HepG2 (cell line): ENCODE results near the gene OPTN. TPM values are rescaled to one million over a fixed set of nuclear protein-coding genes. Genes with fewer than 3 reads are reported as not detected.

ENCODE experiments used
- ARNTL ChIP-seq: sonication (generic); formaldehyde crosslinking; IDR thresholded peaks from 2 replicates; pipeline ENCODE4 v1.4.0; 2020; ENCODE audit warnings: mild to moderate bottlenecking, missing genetic modification reagents
- CENPT ChIP-seq: sonication (generic); formaldehyde crosslinking; IDR thresholded peaks from 2 replicates; pipeline ENCODE4 v1.8.0; 2022; ENCODE audit warnings: low read depth, mild to moderate bottlenecking, moderate library complexity, missing genetic modification reagents
- CHCHD3 ChIP-seq: sonication (generic); formaldehyde crosslinking; IDR thresholded peaks from 2 replicates; pipeline ENCODE4 v1.8.0; 2022; ENCODE audit warnings: mild to moderate bottlenecking, missing genetic modification reagents, moderate library complexity
- ETV5 ChIP-seq: IDR thresholded peaks from 2 replicates; pipeline ENCODE4 v1.6.1; 2018; ENCODE audit warnings: missing biosample characterization, missing genetic modification reagents, inconsistent platforms, borderline replicate concordance
- ETV6 ChIP-seq: sonication (generic); formaldehyde crosslinking; conservative IDR thresholded peaks from 2 replicates; pipeline ENCODE4 v1.4.0; 2020; ENCODE audit warnings: missing genetic modification reagents
- GATAD2A ChIP-seq: IDR thresholded peaks from 2 replicates; pipeline ENCODE4 v1.6.1; 2016
- KAT8 ChIP-seq: IDR thresholded peaks from 2 replicates; pipeline ENCODE4 v1.6.1; 2016; ENCODE audit warnings: missing genetic modification reagents, missing compliant biosample characterization
- MAFG ChIP-seq: sonication (generic); formaldehyde crosslinking; IDR thresholded peaks from 2 replicates; pipeline ENCODE4 v1.5.1; 2020; ENCODE audit warnings: mild to moderate bottlenecking, missing genetic modification reagents
- MTF2 ChIP-seq: sonication (generic); formaldehyde crosslinking; IDR thresholded peaks from 2 replicates; pipeline ENCODE4 v1.5.0; 2020; ENCODE audit warnings: missing genetic modification reagents, borderline replicate concordance
- MZF1 ChIP-seq: sonication (generic); formaldehyde crosslinking; IDR thresholded peaks from 2 replicates; pipeline ENCODE4 v1.8.1; 2023; ENCODE audit warnings: mild to moderate bottlenecking, missing genetic modification reagents, borderline replicate concordance
- NFKB2 ChIP-seq: sonication (generic); formaldehyde crosslinking; IDR thresholded peaks from 2 replicates; pipeline ENCODE4 v1.4.0; 2020; ENCODE audit warnings: missing genetic modification reagents, borderline replicate concordance
- SNAI1 ChIP-seq: sonication (generic); formaldehyde crosslinking; IDR thresholded peaks from 2 replicates; pipeline ENCODE4 v1.5.0; 2020; ENCODE audit warnings: mild to moderate bottlenecking, missing genetic modification reagents, borderline replicate concordance
- SUZ12 ChIP-seq: fragments of 150-350 bp; IDR thresholded peaks from 2 replicates; pipeline ENCODE4 v1.6.1; 2014; ENCODE audit warnings: low read depth, low read length
- THAP11 ChIP-seq: IDR thresholded peaks from 2 replicates; pipeline ENCODE4 v1.6.1; 2016; ENCODE audit warnings: missing biosample characterization, missing genetic modification reagents
- ZFP41 ChIP-seq: sonication (generic); formaldehyde crosslinking; IDR thresholded peaks from 2 replicates; pipeline ENCODE4 v1.4.0; 2020; ENCODE audit warnings: mild to moderate bottlenecking, missing genetic modification reagents, borderline replicate concordance
- ZNF251 ChIP-seq: sonication (generic); formaldehyde crosslinking; IDR thresholded peaks from 2 replicates; pipeline ENCODE4 v1.9.0; 2021; ENCODE audit warnings: mild to moderate bottlenecking, missing genetic modification reagents
- ZNF329 ChIP-seq: sonication (generic); formaldehyde crosslinking; IDR thresholded peaks from 2 replicates; pipeline ENCODE4 v1.9.0; 2021; ENCODE audit warnings: low read depth, mild to moderate bottlenecking, missing genetic modification reagents
- ZNF572 ChIP-seq: sonication (generic); formaldehyde crosslinking; IDR thresholded peaks from 2 replicates; pipeline ENCODE4 v1.5.1; 2020; ENCODE audit warnings: mild to moderate bottlenecking, missing genetic modification reagents
- polyA plus RNA-seq, 8 experiments: library from polyadenylated mRNA; depleted of rRNA in 3 of 8; stranded (reverse) in 7 of 8; unstranded in 1 of 8; fragments of >200 nt; fragmentation: Illumina TruSeq in 4 of 8; extraction: Trizol in 4 of 8; gene quantifications; 2 replicates each; pipeline versions ENCODE4 v1.2.1 to v1.2.3, GENCODE V29; 2011 to 2016; ENCODE audit warnings: low read depth in 4 of 8, missing spikeins in 1 of 8, mixed read lengths in 1 of 8; ENCODE audit not compliant: insufficient read depth in 1 of 8
- total RNA-seq, 5 experiments: library from RNA; depleted of rRNA; stranded (reverse); fragments of >200 nt; fragmentation: Illumina TruSeq; extraction: Trizol; gene quantifications; 2 replicates each; pipeline ENCODE4 v1.2.3, GENCODE V29; 2016; ENCODE audit warnings: low read depth in 1 of 5
- TF ChIP-seq, protein P1 (sequence below): sonication (generic); formaldehyde crosslinking; IDR thresholded peaks from 2 replicates; pipeline ENCODE4 v1.4.0; 2020; ENCODE audit warnings: missing genetic modification reagents
- TF ChIP-seq, protein P2 (sequence below): sonication (generic); formaldehyde crosslinking; conservative IDR thresholded peaks from 2 replicates; pipeline ENCODE4 v1.4.0; 2020; ENCODE audit warnings: missing genetic modification reagents
- TF ChIP-seq, protein P3 (sequence below): sonication (generic); formaldehyde crosslinking; IDR thresholded peaks from 2 replicates; pipeline ENCODE4 v1.4.0; 2020; ENCODE audit warnings: missing genetic modification reagents

Gene OPTN
- total and polyA plus RNA-seq, 2 of the 13 experiments (the other 11 are each of a cell fraction or from before 2014, with no cell fraction given): 13.4 to 46.6 TPM

DNA sequence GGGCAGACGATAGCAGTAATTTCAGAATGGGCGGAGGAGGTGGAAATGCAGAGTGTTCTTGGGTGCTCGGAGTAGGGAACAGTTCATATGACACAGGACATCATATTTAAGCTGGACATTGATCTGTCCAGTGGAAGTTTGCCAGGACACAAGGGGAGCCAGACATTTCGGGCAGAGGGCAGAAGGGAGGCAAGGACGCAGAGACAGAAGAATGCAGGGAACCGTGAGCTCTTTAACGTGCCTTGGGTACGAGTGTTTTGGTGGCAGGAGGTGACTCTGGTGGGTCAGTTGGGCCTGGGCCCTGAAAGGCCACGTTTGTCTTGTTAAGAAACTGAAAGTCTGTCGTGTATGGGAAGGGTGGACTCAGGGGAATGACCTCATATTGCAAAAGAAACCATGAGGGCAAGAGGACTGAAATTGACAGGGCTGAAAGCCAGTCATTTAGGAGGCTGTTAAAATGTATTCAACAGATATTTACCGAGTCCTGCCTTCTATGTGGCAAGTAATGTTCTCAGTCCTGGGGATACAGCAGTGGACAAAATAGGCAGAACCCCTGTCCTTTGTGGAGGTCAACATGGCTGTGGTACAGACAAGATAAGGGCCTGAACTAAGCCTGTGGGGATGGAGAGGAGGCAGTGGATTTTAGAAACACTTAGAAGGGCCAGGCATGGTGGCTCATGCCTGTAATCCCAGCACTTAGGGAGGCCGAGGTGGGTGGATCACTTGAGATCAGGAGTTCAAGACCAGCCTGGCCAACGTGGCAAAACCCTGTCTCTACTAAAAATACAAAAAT, 2.2 kb downstream of the OPTN start (continued):
- TF ChIP-seq, protein P1, sequence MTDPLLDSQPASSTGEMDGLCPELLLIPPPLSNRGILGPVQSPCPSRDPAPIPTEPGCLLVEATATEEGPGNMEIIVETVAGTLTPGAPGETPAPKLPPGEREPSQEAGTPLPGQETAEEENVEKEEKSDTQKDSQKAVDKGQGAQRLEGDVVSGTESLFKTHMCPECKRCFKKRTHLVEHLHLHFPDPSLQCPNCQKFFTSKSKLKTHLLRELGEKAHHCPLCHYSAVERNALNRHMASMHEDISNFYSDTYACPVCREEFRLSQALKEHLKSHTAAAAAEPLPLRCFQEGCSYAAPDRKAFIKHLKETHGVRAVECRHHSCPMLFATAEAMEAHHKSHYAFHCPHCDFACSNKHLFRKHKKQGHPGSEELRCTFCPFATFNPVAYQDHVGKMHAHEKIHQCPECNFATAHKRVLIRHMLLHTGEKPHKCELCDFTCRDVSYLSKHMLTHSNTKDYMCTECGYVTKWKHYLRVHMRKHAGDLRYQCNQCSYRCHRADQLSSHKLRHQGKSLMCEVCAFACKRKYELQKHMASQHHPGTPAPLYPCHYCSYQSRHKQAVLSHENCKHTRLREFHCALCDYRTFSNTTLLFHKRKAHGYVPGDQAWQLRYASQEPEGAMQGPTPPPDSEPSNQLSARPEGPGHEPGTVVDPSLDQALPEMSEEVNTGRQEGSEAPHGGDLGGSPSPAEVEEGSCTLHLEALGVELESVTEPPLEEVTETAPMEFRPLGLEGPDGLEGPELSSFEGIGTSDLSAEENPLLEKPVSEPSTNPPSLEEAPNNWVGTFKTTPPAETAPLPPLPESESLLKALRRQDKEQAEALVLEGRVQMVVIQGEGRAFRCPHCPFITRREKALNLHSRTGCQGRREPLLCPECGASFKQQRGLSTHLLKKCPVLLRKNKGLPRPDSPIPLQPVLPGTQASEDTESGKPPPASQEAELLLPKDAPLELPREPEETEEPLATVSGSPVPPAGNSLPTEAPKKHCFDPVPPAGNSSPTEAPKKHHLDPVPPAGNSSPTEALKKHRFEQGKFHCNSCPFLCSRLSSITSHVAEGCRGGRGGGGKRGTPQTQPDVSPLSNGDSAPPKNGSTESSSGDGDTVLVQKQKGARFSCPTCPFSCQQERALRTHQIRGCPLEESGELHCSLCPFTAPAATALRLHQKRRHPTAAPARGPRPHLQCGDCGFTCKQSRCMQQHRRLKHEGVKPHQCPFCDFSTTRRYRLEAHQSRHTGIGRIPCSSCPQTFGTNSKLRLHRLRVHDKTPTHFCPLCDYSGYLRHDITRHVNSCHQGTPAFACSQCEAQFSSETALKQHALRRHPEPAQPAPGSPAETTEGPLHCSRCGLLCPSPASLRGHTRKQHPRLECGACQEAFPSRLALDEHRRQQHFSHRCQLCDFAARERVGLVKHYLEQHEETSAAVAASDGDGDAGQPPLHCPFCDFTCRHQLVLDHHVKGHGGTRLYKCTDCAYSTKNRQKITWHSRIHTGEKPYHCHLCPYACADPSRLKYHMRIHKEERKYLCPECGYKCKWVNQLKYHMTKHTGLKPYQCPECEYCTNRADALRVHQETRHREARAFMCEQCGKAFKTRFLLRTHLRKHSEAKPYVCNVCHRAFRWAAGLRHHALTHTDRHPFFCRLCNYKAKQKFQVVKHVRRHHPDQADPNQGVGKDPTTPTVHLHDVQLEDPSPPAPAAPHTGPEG (CRISPR knock-in tag): no peak
- no peak for TF ChIP-seq SNAI1 (CRISPR knock-in tag)
- TF ChIP-seq, protein P2, sequence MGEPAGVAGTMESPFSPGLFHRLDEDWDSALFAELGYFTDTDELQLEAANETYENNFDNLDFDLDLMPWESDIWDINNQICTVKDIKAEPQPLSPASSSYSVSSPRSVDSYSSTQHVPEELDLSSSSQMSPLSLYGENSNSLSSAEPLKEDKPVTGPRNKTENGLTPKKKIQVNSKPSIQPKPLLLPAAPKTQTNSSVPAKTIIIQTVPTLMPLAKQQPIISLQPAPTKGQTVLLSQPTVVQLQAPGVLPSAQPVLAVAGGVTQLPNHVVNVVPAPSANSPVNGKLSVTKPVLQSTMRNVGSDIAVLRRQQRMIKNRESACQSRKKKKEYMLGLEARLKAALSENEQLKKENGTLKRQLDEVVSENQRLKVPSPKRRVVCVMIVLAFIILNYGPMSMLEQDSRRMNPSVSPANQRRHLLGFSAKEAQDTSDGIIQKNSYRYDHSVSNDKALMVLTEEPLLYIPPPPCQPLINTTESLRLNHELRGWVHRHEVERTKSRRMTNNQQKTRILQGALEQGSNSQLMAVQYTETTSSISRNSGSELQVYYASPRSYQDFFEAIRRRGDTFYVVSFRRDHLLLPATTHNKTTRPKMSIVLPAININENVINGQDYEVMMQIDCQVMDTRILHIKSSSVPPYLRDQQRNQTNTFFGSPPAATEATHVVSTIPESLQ (CRISPR knock-in tag): no peak
- TF ChIP-seq ZNF329 (CRISPR knock-in tag): no peak
- no peak for TF ChIP-seq ZNF251 (CRISPR knock-in tag)
- TF ChIP-seq MTF2 (CRISPR knock-in tag): peak; percentile 57; the same call in 1 of the 2 replicates
- no peak for TF ChIP-seq ZFP41
- TF ChIP-seq GATAD2A (CRISPR knock-in tag): peak; percentile 26; the same call in 1 of the 2 replicates
- no peak for TF ChIP-seq ARNTL (CRISPR knock-in tag)
- no peak for TF ChIP-seq KAT8
- TF ChIP-seq MAFG (CRISPR knock-in tag): no peak
- no peak for TF ChIP-seq ETV5 (CRISPR knock-in tag)
- TF ChIP-seq ETV6: no peak
- TF ChIP-seq THAP11 (CRISPR knock-in tag): peak; percentile 35; the same call in 1 of the 2 replicates
- TF ChIP-seq CHCHD3: no peak
- no peak for TF ChIP-seq SUZ12
- TF ChIP-seq ZNF572 (CRISPR knock-in tag): no peak
- no peak for TF ChIP-seq CENPT (CRISPR knock-in tag)
- TF ChIP-seq, protein P3, sequence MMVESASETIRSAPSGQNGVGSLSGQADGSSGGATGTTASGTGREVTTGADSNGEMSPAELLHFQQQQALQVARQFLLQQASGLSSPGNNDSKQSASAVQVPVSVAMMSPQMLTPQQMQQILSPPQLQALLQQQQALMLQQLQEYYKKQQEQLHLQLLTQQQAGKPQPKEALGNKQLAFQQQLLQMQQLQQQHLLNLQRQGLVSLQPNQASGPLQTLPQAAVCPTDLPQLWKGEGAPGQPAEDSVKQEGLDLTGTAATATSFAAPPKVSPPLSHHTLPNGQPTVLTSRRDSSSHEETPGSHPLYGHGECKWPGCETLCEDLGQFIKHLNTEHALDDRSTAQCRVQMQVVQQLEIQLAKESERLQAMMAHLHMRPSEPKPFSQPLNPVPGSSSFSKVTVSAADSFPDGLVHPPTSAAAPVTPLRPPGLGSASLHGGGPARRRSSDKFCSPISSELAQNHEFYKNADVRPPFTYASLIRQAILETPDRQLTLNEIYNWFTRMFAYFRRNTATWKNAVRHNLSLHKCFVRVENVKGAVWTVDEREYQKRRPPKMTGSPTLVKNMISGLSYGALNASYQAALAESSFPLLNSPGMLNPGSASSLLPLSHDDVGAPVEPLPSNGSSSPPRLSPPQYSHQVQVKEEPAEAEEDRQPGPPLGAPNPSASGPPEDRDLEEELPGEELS (CRISPR knock-in tag): no peak
- no peak for TF ChIP-seq MZF1 (CRISPR knock-in tag)
- TF ChIP-seq NFKB2 (CRISPR knock-in tag): no peak
